ENCODE results near the gene LITAFD. TPM values are rescaled to one million over a fixed set of nuclear protein-coding genes. Genes with fewer than 3 reads are reported as not detected.
A peak's percentile ranks its signal among the peaks of the same experiment; 100 is the strongest.

The LITAFD gene
- total and polyA plus RNA-seq, 10 of the 15 experiments (the other 5 are each of a cell fraction or from before 2014, with no cell fraction given): not detected

DNA sequence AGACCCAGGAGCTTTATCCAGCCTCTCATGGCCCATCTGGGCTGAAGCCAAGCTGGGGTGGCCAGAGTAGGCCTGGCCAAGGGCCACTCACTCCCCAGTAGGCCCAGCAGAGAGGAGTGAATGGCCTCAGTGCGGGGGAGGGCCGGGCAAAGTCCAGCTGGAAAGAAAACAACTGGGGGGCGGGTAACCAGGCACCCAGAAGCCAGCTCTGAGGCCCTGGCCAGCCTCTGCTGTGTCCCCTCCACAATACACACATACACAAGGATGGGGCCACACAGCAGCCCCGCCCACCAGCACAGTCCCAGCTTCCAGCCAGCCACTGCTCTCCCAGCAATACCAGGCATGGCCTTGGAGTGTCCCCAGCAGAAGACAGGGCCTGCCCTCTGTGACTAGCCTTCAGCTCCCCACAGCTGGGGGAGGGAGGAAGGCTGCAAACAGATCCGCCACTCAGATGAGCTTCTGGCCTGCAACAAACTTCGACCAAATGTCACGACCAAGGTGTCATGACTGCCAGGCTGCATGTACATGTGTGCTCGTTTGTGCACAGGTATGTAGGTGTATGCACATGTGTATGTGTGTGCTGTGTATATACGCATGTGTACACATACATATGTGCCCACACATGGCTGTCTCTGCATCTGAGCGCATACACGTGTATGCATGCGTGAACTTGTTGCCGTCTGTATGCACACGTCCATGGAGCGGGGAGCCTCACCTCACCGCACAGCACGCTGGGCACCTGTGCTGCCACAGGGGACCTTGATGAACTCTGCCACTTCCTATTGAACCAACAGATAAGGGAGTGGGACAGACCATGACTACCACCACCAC is 18.3 kb upstream of the LITAFD start:
- DNase-seq (ENCODE audit: low read depth, low spot score) (no peak), ATAC-seq (peak; percentile 9; the same call in 2 of the 3 replicates), FAIRE-seq (no peak)
- no peak overlapping the region for H3K4me3 ChIP-seq
- H3K36me3 ChIP-seq (ENCODE audit: control insufficient read depth in 2 of 2, insufficient read depth in 2 of 2, low read length in 1 of 2): peaks cover 11 to 13% of the 10 kb centered on the region in 2 experiments; a peak in 3 of 4 replicates
- ChIA-PET RAD21 (ENCODE audit: unreplicated experiment) (interaction anchor here (1.4 to 1.6 kb wide), 2 partner anchors 16 to 27 kb away, joined by 4 read pairs; no protein-coding TSS in a partner anchor), SMC1A (ENCODE audit: uncharacterized antibody, unreplicated experiment) (no interaction called here), POLR2A (interaction anchor here (0.8 to 0.9 kb wide), 2 partner anchors 10 to 79 kb away, joined by 3 read pairs; no protein-coding TSS in a partner anchor), CTCF (interaction anchor here (1.2 to 1.6 kb wide), 3 partner anchors 10 to 44 kb away, joined by 3 to 6 read pairs (median 5); no protein-coding TSS in a partner anchor)
- H3K27ac ChIP-seq (ENCODE audit: control insufficient read depth, insufficient read depth): no peak overlapping the region
- peaks cover 73% of the 10 kb centered on the region for H3K79me2 ChIP-seq (ENCODE audit: control insufficient read depth, insufficient read depth, low read length)
- intact Hi-C loops (cut with micrococcal nuclease; ENCODE audit: unreplicated experiment) (no loop called here), in situ Hi-C loops (cut with MboI) (no loop called here)
- H3K4me2 ChIP-seq (ENCODE audit: control insufficient read depth, insufficient read depth): peak overlapping the region; percentile 25; the same call in 1 of the 2 replicates
- WGBS (ENCODE audit: insufficient coverage, insufficient replicate concordance, low lambda C conversion rate, missing lambda C conversion rate): 65% methylated on average over 17 of the region's 17 CpGs
- no peak overlapping the region for H2AFZ ChIP-seq (ENCODE audit: control insufficient read depth, low read depth, low read length)
- TF ChIP-seq MYC (IDR thresholded peaks at IDR 0.05; ENCODE audit: insufficient read depth, insufficient read length, insufficient replicate concordance, low read length, severe bottlenecking): no peak
- TF ChIP-seq ESRRA (IDR thresholded peaks at IDR 0.05; ENCODE audit: low read length): no peak
- TF ChIP-seq NKRF (conservative IDR thresholded peaks at IDR 0.05): no peak
- no peak for TF ChIP-seq HCFC1 (IDR thresholded peaks at IDR 0.05; ENCODE audit: low read length)
- no peak for TF ChIP-seq RFX5 (IDR thresholded peaks at IDR 0.05; ENCODE audit: low read depth, low read length)
- no peak for TF ChIP-seq CREM (IDR thresholded peaks at IDR 0.05; ENCODE audit: low read depth)
- peak; percentile 41; the same call in 1 of the 2 replicates for TF ChIP-seq POLR2AphosphoS5 (IDR thresholded peaks at IDR 0.05; ENCODE audit: low read length)
- peak; percentile 58 for TF ChIP-seq POLR2A (IDR thresholded peaks at IDR 0.05; ENCODE audit: low read depth, low read length)
- no peak for TF ChIP-seq HDAC6 (IDR thresholded peaks at IDR 0.05; ENCODE audit: unreplicated experiment)
- peaks cover 8% of the 10 kb centered on the region for H4K20me1 ChIP-seq (ENCODE audit: control insufficient read depth, insufficient read depth)
- no peaks in the 10 kb centered on the region for H3K27me3 ChIP-seq (replicated peaks in 1 of 2; ENCODE audit: control insufficient read depth in 2 of 2, insufficient read depth in 2 of 2, low read length in 1 of 2)
- BruUV-seq (replicated peaks): no TSS peak
- H3K9me3 ChIP-seq (replicated peaks; ENCODE audit: control insufficient read depth, insufficient read depth, low read length): no peaks in the 10 kb centered on the region; the same call in 2 of the 3 replicates
- H3K9ac ChIP-seq (ENCODE audit: control insufficient read depth, insufficient read depth, low read length): no peak overlapping the region
- H3K4me1 ChIP-seq (ENCODE audit: control insufficient read depth, insufficient read depth, low read length): peaks cover 6% of the 10 kb centered on the region; the same call in 1 of the 2 replicates
